RWPE2 (cell line): ENCODE data around the gene KRTAP21-2.

Source experiments
- ATAC-seq: fragments of 200-7000 bp; cut with Tn5 transposase; 3 replicates; pipeline ENCODE4 v1.9.1; 2021; ENCODE audit warnings: low read depth
- DNase-seq: peaks from one replicate; pipeline ENCODE4 v3.0.0-alpha.2; 2020; ENCODE audit warnings: low spot score
- H3K27ac ChIP-seq: fragments of 450-650 bp; 2 replicates; pipeline ENCODE4 v1.5.1; 2017; ENCODE audit warnings: mild to moderate bottlenecking; ENCODE audit not compliant: poor library complexity, severe bottlenecking
- H3K27me3 ChIP-seq: fragments of 250-450 bp; sonication (Bioruptor Pico); 2 replicates; pipeline ENCODE4 v1.5.1; 2021; ENCODE audit warnings: mild to moderate bottlenecking, moderate library complexity; ENCODE audit not compliant: insufficient read depth, poor library complexity, severe bottlenecking
- H3K36me3 ChIP-seq: fragments of 250-450 bp; sonication (Bioruptor Pico); 2 replicates; pipeline ENCODE4 v1.5.1; 2020; ENCODE audit warnings: low read depth, mild to moderate bottlenecking, moderate library complexity
- H3K4me1 ChIP-seq: fragments of 250-450 bp; sonication (Bioruptor Pico); 2 replicates; pipeline ENCODE4 v1.5.1; 2021; ENCODE audit warnings: mild to moderate bottlenecking, moderate library complexity; ENCODE audit not compliant: insufficient read depth, poor library complexity, severe bottlenecking
- H3K4me3 ChIP-seq: fragments of 250-450 bp; sonication (Bioruptor Pico); 2 replicates; pipeline ENCODE4 v1.5.1; 2021; ENCODE audit warnings: mild to moderate bottlenecking, moderate library complexity; ENCODE audit not compliant: severe bottlenecking
- H3K9me3 ChIP-seq: fragments of 250-450 bp; sonication (Bioruptor Pico); 2 replicates; pipeline ENCODE4 v1.5.1; 2021; ENCODE audit warnings: mild to moderate bottlenecking, moderate library complexity; ENCODE audit not compliant: severe bottlenecking
- TF ChIP-seq, protein P1 (sequence below): fragments of 450-650 bp; IDR thresholded peaks from one replicate; pipeline ENCODE4 v1.5.1; 2017; ENCODE audit warnings: mild to moderate bottlenecking, moderate library complexity; ENCODE audit not compliant: poor library complexity, severe bottlenecking

Gene KRTAP21-2

DNA sequence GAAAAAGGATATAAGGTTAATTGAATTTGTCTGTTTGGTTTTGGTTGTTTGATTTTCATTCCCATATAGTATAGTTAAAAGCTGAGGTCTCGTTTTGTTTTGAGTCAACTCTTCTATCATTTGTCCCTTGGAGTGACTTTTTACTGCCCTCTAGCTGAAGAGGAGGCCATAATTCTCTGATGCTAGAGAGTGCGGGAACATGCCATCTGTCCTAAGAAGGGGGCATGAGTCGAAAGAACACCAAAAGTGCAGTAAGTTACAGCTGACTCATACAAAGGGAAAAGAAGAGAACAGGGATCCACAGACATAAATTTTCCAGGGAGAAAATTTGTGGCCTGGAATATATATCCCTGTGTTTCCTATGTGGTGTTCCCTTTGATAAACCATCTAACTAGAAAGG, 32.6 kb downstream of the KRTAP21-2 start:
- DNase-seq (no peak), ATAC-seq (no peak)
- Histone ChIP-seq H3K27ac (peak overlapping the region; percentile 80), H3K36me3 (no peaks in the 10 kb centered on the region), H3K27me3 (no peaks in the 10 kb centered on the region), H3K9me3 (peaks cover 2% of the 10 kb centered on the region), H3K4me1 (peaks cover 36% of the 10 kb centered on the region), H3K4me3 (no peak overlapping the region)
- TF ChIP-seq, protein P1, sequence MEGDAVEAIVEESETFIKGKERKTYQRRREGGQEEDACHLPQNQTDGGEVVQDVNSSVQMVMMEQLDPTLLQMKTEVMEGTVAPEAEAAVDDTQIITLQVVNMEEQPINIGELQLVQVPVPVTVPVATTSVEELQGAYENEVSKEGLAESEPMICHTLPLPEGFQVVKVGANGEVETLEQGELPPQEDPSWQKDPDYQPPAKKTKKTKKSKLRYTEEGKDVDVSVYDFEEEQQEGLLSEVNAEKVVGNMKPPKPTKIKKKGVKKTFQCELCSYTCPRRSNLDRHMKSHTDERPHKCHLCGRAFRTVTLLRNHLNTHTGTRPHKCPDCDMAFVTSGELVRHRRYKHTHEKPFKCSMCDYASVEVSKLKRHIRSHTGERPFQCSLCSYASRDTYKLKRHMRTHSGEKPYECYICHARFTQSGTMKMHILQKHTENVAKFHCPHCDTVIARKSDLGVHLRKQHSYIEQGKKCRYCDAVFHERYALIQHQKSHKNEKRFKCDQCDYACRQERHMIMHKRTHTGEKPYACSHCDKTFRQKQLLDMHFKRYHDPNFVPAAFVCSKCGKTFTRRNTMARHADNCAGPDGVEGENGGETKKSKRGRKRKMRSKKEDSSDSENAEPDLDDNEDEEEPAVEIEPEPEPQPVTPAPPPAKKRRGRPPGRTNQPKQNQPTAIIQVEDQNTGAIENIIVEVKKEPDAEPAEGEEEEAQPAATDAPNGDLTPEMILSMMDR: no peak

DNA sequence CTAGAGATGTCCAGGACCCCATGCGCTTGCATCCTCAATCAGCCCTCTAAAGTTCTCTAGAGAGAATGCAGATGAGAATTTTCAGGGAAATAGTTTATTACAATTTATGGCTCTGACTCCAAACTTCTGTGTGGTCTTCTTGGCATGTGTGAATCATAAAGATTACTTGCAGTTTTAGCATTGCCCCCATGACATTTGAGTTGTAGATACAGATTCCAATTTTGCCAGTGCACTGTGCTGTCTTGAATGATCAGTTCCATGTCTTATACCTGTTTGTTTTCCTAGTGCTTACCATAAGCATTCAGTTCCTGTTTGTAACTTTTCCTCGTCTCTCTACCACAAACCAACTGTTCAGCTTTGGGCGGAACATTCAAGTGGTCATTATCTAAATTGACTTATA, 33.3 kb downstream of the KRTAP21-2 start:
- H3K27ac ChIP-seq: peak overlapping the region; percentile 80
- ATAC-seq (no peak), DNase-seq (no peak)
- no peak overlapping the region for H3K4me3 ChIP-seq
- H3K36me3 ChIP-seq: no peaks in the 10 kb centered on the region
- TF ChIP-seq, protein P1: no peak
- H3K4me1 ChIP-seq: peaks cover 29% of the 10 kb centered on the region
- peaks cover 2% of the 10 kb centered on the region for H3K9me3 ChIP-seq
- no peaks in the 10 kb centered on the region for H3K27me3 ChIP-seq

GRCh38 chr21:30710499-30710898, 36.6 kb downstream of the KRTAP21-2 start:
- no peak for DNase-seq
- H3K27ac ChIP-seq: peak overlapping the region; percentile 41
- no peaks in the 10 kb centered on the region for H3K27me3 ChIP-seq
- H3K4me3 ChIP-seq: no peak overlapping the region
- peak; percentile 27; the same call in 1 of the 3 replicates for ATAC-seq
- H3K36me3 ChIP-seq: no peaks in the 10 kb centered on the region
- TF ChIP-seq, protein P1: no peak
- peaks cover 16% of the 10 kb centered on the region for H3K4me1 ChIP-seq
- peaks cover 2% of the 10 kb centered on the region for H3K9me3 ChIP-seq

GRCh38 chr21:30707409-30707808, 39.6 kb downstream of the KRTAP21-2 start:
- no peaks in the 10 kb centered on the region for H3K27me3 ChIP-seq
- H3K36me3 ChIP-seq: no peaks in the 10 kb centered on the region
- H3K4me1 ChIP-seq: peaks cover 6% of the 10 kb centered on the region
- ATAC-seq (no peak), DNase-seq (no peak)
- H3K4me3 ChIP-seq: no peak overlapping the region
- peaks cover 2% of the 10 kb centered on the region for H3K9me3 ChIP-seq
- H3K27ac ChIP-seq: no peak overlapping the region
- TF ChIP-seq, protein P1: no peak
